ENCODE data around the gene ALG12.

DNA sequence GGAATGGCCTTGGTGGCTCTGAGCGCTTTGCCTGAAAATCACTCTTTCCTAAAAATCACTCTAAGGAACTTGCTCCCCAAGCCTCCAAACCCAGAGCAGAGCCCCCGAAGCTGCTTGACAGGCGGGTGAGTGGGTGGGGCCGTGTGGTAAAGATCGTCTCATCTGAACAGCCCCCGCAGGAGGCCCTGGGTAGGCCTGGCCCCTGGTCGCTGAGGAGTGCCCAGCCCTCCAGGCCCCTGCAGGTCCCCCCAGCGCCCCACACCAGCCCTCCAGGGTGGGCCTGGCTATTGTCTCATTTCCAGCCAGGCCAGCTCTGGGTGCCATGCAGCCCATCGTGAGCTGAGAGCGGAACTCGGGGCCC is 25.1 kb upstream of the ALG12 start:
- TF ChIP-seq, protein P1, sequence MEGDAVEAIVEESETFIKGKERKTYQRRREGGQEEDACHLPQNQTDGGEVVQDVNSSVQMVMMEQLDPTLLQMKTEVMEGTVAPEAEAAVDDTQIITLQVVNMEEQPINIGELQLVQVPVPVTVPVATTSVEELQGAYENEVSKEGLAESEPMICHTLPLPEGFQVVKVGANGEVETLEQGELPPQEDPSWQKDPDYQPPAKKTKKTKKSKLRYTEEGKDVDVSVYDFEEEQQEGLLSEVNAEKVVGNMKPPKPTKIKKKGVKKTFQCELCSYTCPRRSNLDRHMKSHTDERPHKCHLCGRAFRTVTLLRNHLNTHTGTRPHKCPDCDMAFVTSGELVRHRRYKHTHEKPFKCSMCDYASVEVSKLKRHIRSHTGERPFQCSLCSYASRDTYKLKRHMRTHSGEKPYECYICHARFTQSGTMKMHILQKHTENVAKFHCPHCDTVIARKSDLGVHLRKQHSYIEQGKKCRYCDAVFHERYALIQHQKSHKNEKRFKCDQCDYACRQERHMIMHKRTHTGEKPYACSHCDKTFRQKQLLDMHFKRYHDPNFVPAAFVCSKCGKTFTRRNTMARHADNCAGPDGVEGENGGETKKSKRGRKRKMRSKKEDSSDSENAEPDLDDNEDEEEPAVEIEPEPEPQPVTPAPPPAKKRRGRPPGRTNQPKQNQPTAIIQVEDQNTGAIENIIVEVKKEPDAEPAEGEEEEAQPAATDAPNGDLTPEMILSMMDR (IDR thresholded peaks at IDR 0.05) = no peak
- TF ChIP-seq EZH2 (IDR thresholded peaks at IDR 0.05; ENCODE audit: borderline replicate concordance, insufficient read depth, low read depth, low read length, poor library complexity, severe bottlenecking) = no peak

Data from B cell (primary cell).